Measurements from ENCODE around the gene CRYGD.

GRCh38 chr2:208090420-208090819 is 33.9 kb downstream of the CRYGD start:
- TF ChIP-seq POLR2A (IDR thresholded peaks at IDR 0.05; ENCODE audit: low read depth, low read length) (no peak), CTCF (IDR thresholded peaks at IDR 0.05; ENCODE audit: extremely low read depth in 1 of 2, insufficient read depth in 1 of 2, low read depth in 1 of 2, low read length in 2 of 2) (no peak)

All from endothelial cell of umbilical vein (primary cell).